ENCODE results near the gene ZNF446. TPM values are rescaled to one million over a fixed set of nuclear protein-coding genes. Genes with fewer than 3 reads are reported as not detected.
A peak's percentile ranks its signal among the peaks of the same experiment; 100 is the strongest.

ZNF446 gene
- total RNA-seq, 1 experiment from 2014 or later = 13.9 TPM

DNA sequence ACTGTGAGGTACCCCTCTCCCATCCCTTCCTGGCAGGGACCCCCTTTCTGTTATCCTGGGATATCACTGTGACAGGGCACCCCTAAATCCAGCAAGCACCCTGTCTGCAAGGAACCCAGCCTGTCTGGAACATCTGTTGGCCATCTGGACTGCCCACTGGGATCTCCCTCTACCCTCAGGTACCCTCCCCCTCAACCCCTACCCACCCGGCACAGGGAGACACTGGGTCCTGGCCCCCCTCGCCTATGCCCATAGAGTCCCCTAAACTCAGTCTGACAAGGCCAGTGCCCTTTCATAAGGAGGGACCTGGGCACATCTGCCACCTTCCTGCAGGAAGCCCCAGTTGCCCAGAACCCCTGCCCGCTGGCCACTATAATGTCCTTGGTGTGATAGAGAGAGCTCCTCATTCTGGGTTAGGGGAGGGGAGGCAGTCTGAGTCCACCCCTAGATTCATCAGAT is 38.4 kb downstream of the ZNF446 start:
- H3K4me1 Mint-ChIP-seq (ENCODE audit: low read depth, unreplicated experiment) = peaks cover 36% of the 10 kb centered on the region
- no peaks in the 10 kb centered on the region for H3K9me3 Mint-ChIP-seq (ENCODE audit: low read depth, unreplicated experiment)
- BruUV-seq (replicated peaks) = no TSS peak
- CTCF ChIA-PET = interaction anchor here (0.8 to 1.3 kb wide), 4 partner anchors 39 to 169 kb away, joined by 3 to 7 read pairs (median 4); partner anchors contain the start of genes CHMP2A, ZNF446 and ZNF584
- DNase-seq = no peak
- H3K27me3 Mint-ChIP-seq (ENCODE audit: unreplicated experiment) = no peaks in the 10 kb centered on the region
- TF ChIP-seq, protein P1, sequence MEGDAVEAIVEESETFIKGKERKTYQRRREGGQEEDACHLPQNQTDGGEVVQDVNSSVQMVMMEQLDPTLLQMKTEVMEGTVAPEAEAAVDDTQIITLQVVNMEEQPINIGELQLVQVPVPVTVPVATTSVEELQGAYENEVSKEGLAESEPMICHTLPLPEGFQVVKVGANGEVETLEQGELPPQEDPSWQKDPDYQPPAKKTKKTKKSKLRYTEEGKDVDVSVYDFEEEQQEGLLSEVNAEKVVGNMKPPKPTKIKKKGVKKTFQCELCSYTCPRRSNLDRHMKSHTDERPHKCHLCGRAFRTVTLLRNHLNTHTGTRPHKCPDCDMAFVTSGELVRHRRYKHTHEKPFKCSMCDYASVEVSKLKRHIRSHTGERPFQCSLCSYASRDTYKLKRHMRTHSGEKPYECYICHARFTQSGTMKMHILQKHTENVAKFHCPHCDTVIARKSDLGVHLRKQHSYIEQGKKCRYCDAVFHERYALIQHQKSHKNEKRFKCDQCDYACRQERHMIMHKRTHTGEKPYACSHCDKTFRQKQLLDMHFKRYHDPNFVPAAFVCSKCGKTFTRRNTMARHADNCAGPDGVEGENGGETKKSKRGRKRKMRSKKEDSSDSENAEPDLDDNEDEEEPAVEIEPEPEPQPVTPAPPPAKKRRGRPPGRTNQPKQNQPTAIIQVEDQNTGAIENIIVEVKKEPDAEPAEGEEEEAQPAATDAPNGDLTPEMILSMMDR (IDR thresholded peaks at IDR 0.05; ENCODE audit: unreplicated experiment) = no peak
- intact Hi-C loops (cut with micrococcal nuclease; ENCODE audit: unreplicated experiment) = no loop called here
- H3K4me3 Mint-ChIP-seq (ENCODE audit: low read depth, unreplicated experiment) = peak overlapping the region; percentile 69
- peaks cover 78% of the 10 kb centered on the region for H3K36me3 Mint-ChIP-seq (ENCODE audit: insufficient read depth, unreplicated experiment)
- peak overlapping the region; percentile 73 for H3K27ac Mint-ChIP-seq (ENCODE audit: unreplicated experiment)

DNA sequence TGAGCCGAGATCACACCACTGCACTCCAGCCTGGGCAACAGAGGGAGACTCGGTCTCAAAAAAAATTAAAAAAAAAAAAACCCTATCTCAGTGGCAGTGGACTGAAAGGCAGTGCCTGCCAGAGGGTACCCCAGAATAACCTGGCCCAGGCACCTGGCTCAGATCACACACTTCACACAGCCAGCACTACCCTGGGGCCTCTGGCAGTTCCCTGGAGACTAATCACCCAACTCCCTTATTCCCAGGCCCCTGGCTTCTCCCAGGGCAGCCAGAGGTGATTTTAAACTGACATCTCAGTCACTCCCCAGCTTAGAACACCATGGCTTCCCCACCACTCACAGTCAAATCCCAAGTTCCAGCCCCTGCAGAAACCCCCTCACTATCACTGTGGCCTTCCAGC is 39.1 kb downstream of the ZNF446 start:
- peaks cover 39% of the 10 kb centered on the region for H3K4me1 Mint-ChIP-seq (ENCODE audit: low read depth, unreplicated experiment)
- CTCF ChIA-PET = no interaction called here
- DNase-seq = no peak
- BruUV-seq (replicated peaks) = no TSS peak
- peaks cover 84% of the 10 kb centered on the region for H3K36me3 Mint-ChIP-seq (ENCODE audit: insufficient read depth, unreplicated experiment)
- no peak overlapping the region for H3K27ac Mint-ChIP-seq (ENCODE audit: unreplicated experiment)
- intact Hi-C loops (cut with micrococcal nuclease; ENCODE audit: unreplicated experiment) = no loop called here
- peak overlapping the region; percentile 16 for H3K4me3 Mint-ChIP-seq (ENCODE audit: low read depth, unreplicated experiment)
- TF ChIP-seq, protein P1 (IDR thresholded peaks at IDR 0.05; ENCODE audit: unreplicated experiment) = no peak
- H3K27me3 Mint-ChIP-seq (ENCODE audit: unreplicated experiment) = no peaks in the 10 kb centered on the region
- H3K9me3 Mint-ChIP-seq (ENCODE audit: low read depth, unreplicated experiment) = no peaks in the 10 kb centered on the region

GRCh38 chr19:58516246-58516836 is 40.2 kb downstream of the ZNF446 start:
- H3K27ac Mint-ChIP-seq (ENCODE audit: unreplicated experiment) = no peak overlapping the region

DNA sequence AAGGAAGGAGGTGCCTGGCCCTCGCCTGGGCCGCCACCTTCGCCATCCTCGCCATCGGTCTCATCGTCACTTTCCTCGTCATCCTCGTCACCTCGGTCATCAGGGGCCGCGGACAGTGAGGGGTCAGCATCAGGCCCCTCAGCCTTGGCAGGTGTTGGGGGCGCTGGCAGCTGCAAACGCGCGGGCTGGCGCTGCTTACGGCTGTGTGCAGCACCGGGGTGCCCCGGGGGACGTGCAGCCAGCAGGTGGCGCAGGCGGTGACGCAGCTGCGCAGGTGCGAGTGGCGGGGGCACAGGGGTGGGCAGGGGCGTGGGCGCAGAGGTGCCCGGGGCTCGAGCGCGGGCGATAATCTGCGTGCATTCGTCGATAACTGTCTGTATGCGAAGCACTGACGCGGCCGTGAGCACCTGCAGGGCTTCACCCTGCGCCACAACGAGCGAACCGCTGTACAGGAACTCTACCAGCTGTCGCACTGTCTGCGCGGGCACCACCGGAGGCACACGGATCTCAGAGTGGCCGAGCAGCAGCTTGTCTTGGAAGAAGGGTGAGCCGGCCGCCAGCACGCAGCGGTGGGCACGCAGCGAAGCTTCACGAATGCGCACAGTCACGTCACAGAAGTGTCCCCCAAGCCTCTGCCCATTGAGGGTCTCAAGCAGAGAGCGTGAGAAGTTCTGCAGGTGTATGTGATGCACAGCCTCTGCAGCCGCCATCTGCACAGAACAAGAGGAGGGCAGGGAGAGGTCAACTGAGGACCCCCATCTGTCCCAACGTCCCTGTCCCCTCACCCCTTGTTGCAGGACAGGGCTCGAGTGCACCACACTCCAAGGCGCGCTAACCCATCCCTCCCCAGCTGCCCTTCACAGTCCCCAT is 41.0 kb downstream of the ZNF446 start:
- no peak overlapping the region for H3K4me3 Mint-ChIP-seq (ENCODE audit: low read depth, unreplicated experiment)
- CTCF ChIA-PET = interaction anchor here (0.5 kb wide), 1 partner anchor 718 kb away, joined by 3 read pairs; no protein-coding TSS in a partner anchor
- no peaks in the 10 kb centered on the region for H3K27me3 Mint-ChIP-seq (ENCODE audit: unreplicated experiment)
- no peak for DNase-seq
- peaks cover 81% of the 10 kb centered on the region for H3K36me3 Mint-ChIP-seq (ENCODE audit: insufficient read depth, unreplicated experiment)
- intact Hi-C loops (cut with micrococcal nuclease; ENCODE audit: unreplicated experiment) = no loop called here
- H3K9me3 Mint-ChIP-seq (ENCODE audit: low read depth, unreplicated experiment) = no peaks in the 10 kb centered on the region
- H3K4me1 Mint-ChIP-seq (ENCODE audit: low read depth, unreplicated experiment) = peaks cover 44% of the 10 kb centered on the region
- no peak overlapping the region for H3K27ac Mint-ChIP-seq (ENCODE audit: unreplicated experiment)
- TF ChIP-seq, protein P1 (IDR thresholded peaks at IDR 0.05; ENCODE audit: unreplicated experiment) = no peak
- BruUV-seq (replicated peaks) = TSS peak; percentile 13

More at GRCh38 chr19:58516246-58516836, 40.2 kb downstream of the ZNF446 start:
- H3K27me3 Mint-ChIP-seq (ENCODE audit: unreplicated experiment) = no peaks in the 10 kb centered on the region
- peaks cover 86% of the 10 kb centered on the region for H3K36me3 Mint-ChIP-seq (ENCODE audit: insufficient read depth, unreplicated experiment)
- intact Hi-C loops (cut with micrococcal nuclease; ENCODE audit: unreplicated experiment) = no loop called here
- no TSS peak for BruUV-seq (replicated peaks)
- no peaks in the 10 kb centered on the region for H3K9me3 Mint-ChIP-seq (ENCODE audit: low read depth, unreplicated experiment)
- no peak for DNase-seq
- CTCF ChIA-PET = no interaction called here
- H3K4me3 Mint-ChIP-seq (ENCODE audit: low read depth, unreplicated experiment) = no peak overlapping the region
- TF ChIP-seq, protein P1 (IDR thresholded peaks at IDR 0.05; ENCODE audit: unreplicated experiment) = no peak
- H3K4me1 Mint-ChIP-seq (ENCODE audit: low read depth, unreplicated experiment) = peaks cover 44% of the 10 kb centered on the region
